IMR-90 (cell line): ENCODE measurements around the gene C1orf74. TPM values are rescaled to one million over a fixed set of nuclear protein-coding genes. Genes with fewer than 3 reads are reported as not detected.

Experiments
- ATAC-seq: fragments of 200-7000 bp; cut with Tn5 transposase; 2 replicates; pipeline ENCODE4 v1.9.1; 2020; ENCODE audit warnings: low read depth, mild to moderate bottlenecking, moderate library complexity
- BruUV-seq: library from RNA; stranded (reverse); fragments of 400-500 nt; replicated peaks from 2 replicates; lab custom pipeline; 2021; lab: Mats Ljungman, UMichigan
- CTCF ChIA-PET: fragments of 300-600 bp; formaldehyde crosslinking; extraction: SDS; loops from one replicate; lab custom pipeline; 2021; ENCODE audit warnings: antibody characterized with exemption; lab: Yijun Ruan, JAX
- POLR2A ChIA-PET: fragments of 300-600 bp; sonication (Branson Sonifier 250); formaldehyde crosslinking; loops from one replicate; lab custom pipeline; 2022; ENCODE audit warnings: antibody characterized with exemption; ENCODE audit not compliant: unreplicated experiment; lab: Charles Lee
- DNase-seq: peaks from one replicate; pipeline ENCODE4 v3.0.0; 2013
- H2AFZ ChIP-seq: replicated peaks from 2 replicates; pipeline ENCODE3; 2013; ENCODE audit warnings: low read length, mild to moderate bottlenecking; ENCODE audit not compliant: poor library complexity
- H2AK5ac ChIP-seq: 2 replicates; pipeline ENCODE4 v1.6.1; 2013; ENCODE audit warnings: low read depth, low read length, inconsistent platforms
- H2AK9ac ChIP-seq: replicated peaks from 2 replicates; pipeline ENCODE3; 2013; ENCODE audit warnings: mild to moderate bottlenecking, low read depth, low read length, moderate library complexity; ENCODE audit not compliant: poor library complexity
- H2BK120ac ChIP-seq: 2 replicates; pipeline ENCODE4 v1.6.1; 2013; ENCODE audit warnings: low read depth, low read length, inconsistent platforms
- H2BK15ac ChIP-seq: 3 replicates; pipeline ENCODE4 v1.6.1; 2013; ENCODE audit warnings: low read depth, low read length, inconsistent platforms
- H2BK20ac ChIP-seq: 2 replicates; pipeline ENCODE4 v1.6.1; 2013; ENCODE audit warnings: low read depth, mild to moderate bottlenecking, inconsistent platforms, low read length, moderate library complexity
- H2BK5ac ChIP-seq: 2 replicates; pipeline ENCODE4 v1.6.1; 2013; ENCODE audit warnings: mild to moderate bottlenecking, low read depth, low read length, inconsistent platforms; ENCODE audit not compliant: poor library complexity, severe bottlenecking
- H3K14ac ChIP-seq: replicated peaks from 2 replicates; pipeline ENCODE4 v1.6.1; 2013; ENCODE audit warnings: low read depth, low read length, inconsistent platforms
- H3K18ac ChIP-seq: 2 replicates; pipeline ENCODE4 v1.6.1; 2013; ENCODE audit warnings: low read depth, low read length, control low read depth
- H3K23ac ChIP-seq: 2 replicates; pipeline ENCODE4 v1.6.1; 2013; ENCODE audit warnings: low read depth, low read length, inconsistent platforms
- H3K27ac ChIP-seq: 2 replicates; pipeline ENCODE4 v1.5.1; 2013; ENCODE audit warnings: mild to moderate bottlenecking, control low read depth, low read length; ENCODE audit not compliant: insufficient read depth
- H3K27me3 ChIP-seq: 2 replicates; pipeline ENCODE4 v1.6.1; 2013; ENCODE audit warnings: low read length; ENCODE audit not compliant: control insufficient read depth, insufficient read depth
- H3K36me3 ChIP-seq: 2 replicates; pipeline ENCODE4 v1.6.1; 2013; ENCODE audit warnings: low read length, mixed read lengths; ENCODE audit not compliant: control insufficient read depth, insufficient read depth
- H3K4ac ChIP-seq: 2 replicates; pipeline ENCODE4 v1.6.1; 2013; ENCODE audit warnings: low read depth, low read length, inconsistent platforms
- H3K4me1 ChIP-seq: 2 replicates; pipeline ENCODE4 v1.6.1; 2013; ENCODE audit warnings: low read length, mixed read lengths; ENCODE audit not compliant: control insufficient read depth, insufficient read depth
- H3K4me2 ChIP-seq: 2 replicates; pipeline ENCODE4 v1.6.1; 2013; ENCODE audit warnings: low read depth, mild to moderate bottlenecking, control low read depth, low read length, moderate library complexity
- H3K4me3 ChIP-seq: 2 replicates; pipeline ENCODE4 v1.5.1; 2013; ENCODE audit warnings: low read depth, mild to moderate bottlenecking, control low read depth, low read length, moderate library complexity; ENCODE audit not compliant: insufficient read depth
- H3K56ac ChIP-seq: 2 replicates; pipeline ENCODE4 v1.6.1; 2013; ENCODE audit warnings: low read length, inconsistent platforms; ENCODE audit not compliant: insufficient read depth; ENCODE audit errors: extremely low read depth
- H3K79me1 ChIP-seq, 2 experiments: 2 replicates each; pipeline ENCODE4 v1.6.1; 2013; ENCODE audit warnings: low read length in 2 of 2, inconsistent platforms in 1 of 2, low read depth in 1 of 2
- H3K9ac ChIP-seq: 2 replicates; pipeline ENCODE4 v1.6.1; 2013; ENCODE audit warnings: low read depth, low read length, control low read depth
- H3K9me1 ChIP-seq: 2 replicates; pipeline ENCODE4 v1.6.1; 2013; ENCODE audit warnings: low read length, inconsistent platforms; ENCODE audit not compliant: insufficient read depth
- H3K9me3 ChIP-seq: 2 replicates; pipeline ENCODE4 v1.6.1; 2013; ENCODE audit warnings: low read length; ENCODE audit not compliant: control insufficient read depth, insufficient read depth
- H4K20me1 ChIP-seq: 2 replicates; pipeline ENCODE4 v1.6.1; 2013; ENCODE audit warnings: low read length, inconsistent platforms; ENCODE audit not compliant: insufficient read depth
- H4K5ac ChIP-seq: 2 replicates; pipeline ENCODE4 v1.6.1; 2013; ENCODE audit warnings: mild to moderate bottlenecking, low read depth, low read length, control low read depth
- H4K8ac ChIP-seq, 2 experiments: 2 replicates each; pipeline ENCODE4 v1.6.1; 2013; ENCODE audit warnings: low read depth in 2 of 2, low read length in 2 of 2, control low read depth in 1 of 2, inconsistent platforms in 1 of 2
- H4K91ac ChIP-seq: 2 replicates; pipeline ENCODE4 v1.6.1; 2013; ENCODE audit warnings: low read depth, low read length, inconsistent platforms; ENCODE audit not compliant: insufficient read depth
- BHLHE40 ChIP-seq: fragments of 150-350 bp; IDR thresholded peaks from 2 replicates; pipeline ENCODE4 v1.6.1; 2016; ENCODE audit warnings: mild to moderate bottlenecking, low read depth, low read length
- CEBPB ChIP-seq: IDR thresholded peaks from 2 replicates; pipeline ENCODE4 v1.6.1; 2012; ENCODE audit warnings: low read depth, low read length, improper control_type of control experiment
- CHD1 ChIP-seq: IDR thresholded peaks from 2 replicates; pipeline ENCODE4 v1.6.1; 2012; ENCODE audit warnings: low read depth, low read length, improper control_type of control experiment
- FOS ChIP-seq: fragments of 150-350 bp; IDR thresholded peaks from 2 replicates; pipeline ENCODE4 v1.6.1; 2016; ENCODE audit warnings: low read depth, low read length
- MAFK ChIP-seq: IDR thresholded peaks from 2 replicates; pipeline ENCODE4 v1.6.1; 2012; ENCODE audit warnings: low read depth, low read length, improper control_type of control experiment
- MAZ ChIP-seq: IDR thresholded peaks from 2 replicates; pipeline ENCODE4 v1.6.1; 2012; ENCODE audit warnings: low read depth, mild to moderate bottlenecking, low read length, improper control_type of control experiment, moderate library complexity, borderline replicate concordance
- MXI1 ChIP-seq: IDR thresholded peaks from 2 replicates; pipeline ENCODE4 v1.6.1; 2012; ENCODE audit warnings: low read depth, mild to moderate bottlenecking, low read length, moderate library complexity, borderline replicate concordance
- NFE2L2 ChIP-seq: fragments of 150-350 bp; IDR thresholded peaks from 2 replicates; pipeline ENCODE4 v1.6.1; 2016; ENCODE audit warnings: low read depth, mild to moderate bottlenecking, low read length
- POLR2A ChIP-seq: IDR thresholded peaks from 2 replicates; pipeline ENCODE4 v1.6.1; 2012; ENCODE audit warnings: mild to moderate bottlenecking, low read depth, low read length
- RAD21 ChIP-seq: IDR thresholded peaks from 2 replicates; pipeline ENCODE4 v1.6.1; 2012; ENCODE audit warnings: low read length, improper control_type of control experiment
- RCOR1 ChIP-seq: IDR thresholded peaks from 2 replicates; pipeline ENCODE4 v1.6.1; 2012; ENCODE audit warnings: mild to moderate bottlenecking, low read length, improper control_type of control experiment; ENCODE audit not compliant: insufficient replicate concordance
- RFX5 ChIP-seq: IDR thresholded peaks from 2 replicates; pipeline ENCODE4 v1.8.0; 2012; ENCODE audit warnings: low read depth, mild to moderate bottlenecking, low read length, moderate library complexity
- SMC3 ChIP-seq: fragments of 150-350 bp; IDR thresholded peaks from 2 replicates; pipeline ENCODE4 v1.6.1; 2016; ENCODE audit warnings: low read depth, mild to moderate bottlenecking, antibody characterized with exemption, low read length, moderate library complexity
- USF2 ChIP-seq: fragments of 150-350 bp; IDR thresholded peaks from 2 replicates; pipeline ENCODE4 v1.6.1; 2017; ENCODE audit warnings: mild to moderate bottlenecking, antibody characterized with exemption, low read length, low read depth
- WGBS, 2 experiments: methylation state at CpG; one replicate each; pipeline versions ENCODE4 v1.1.5 to v1.1.7; 2013; ENCODE audit warnings: missing lambda C conversion rate in 2 of 2; ENCODE audit not compliant: insufficient read length in 1 of 2; ENCODE audit errors: extremely low coverage in 2 of 2; 5-methylcytosine and 5-hydroxymethylcytosine counted together
- dilution Hi-C: fragments of 300-500 bp; cut with HindIII; formaldehyde crosslinking; loops from one replicate; pipeline ENCODE4 v1.14.3; 2018; ENCODE audit warnings: low sequenced_read_pairs; ENCODE audit not compliant: unreplicated experiment
- in situ Hi-C: fragments of 300-500 bp; cut with MboI; formaldehyde crosslinking; loops from 3 replicates; pipeline ENCODE4 v1.14.3; 2019; ENCODE audit warnings: low sequenced_read_pairs, inconsistent platforms, mixed read lengths
- intact Hi-C: fragments of 100-400 bp; cut with micrococcal nuclease; formaldehyde crosslinking; loops from 2 replicates; pipeline ENCODE4 v1.10.0; 2022
- polyA plus RNA-seq, 3 experiments: library from polyadenylated mRNA; depleted of rRNA; stranded (reverse); fragments of >200 nt; gene quantifications; 2 replicates each; pipeline ENCODE4 v1.2.3, GENCODE V29; 2012; ENCODE audit warnings: low replicate concordance in 1 of 3
- total RNA-seq: library from RNA; depleted of rRNA; stranded (reverse); fragments of >200 nt; gene quantifications from 2 replicates; pipeline ENCODE4 v1.2.3, GENCODE V29; 2012
- TF ChIP-seq, protein P1 (sequence below): conservative IDR thresholded peaks from 2 replicates; pipeline ENCODE4 v1.5.1; 2012; ENCODE audit warnings: mild to moderate bottlenecking, low read depth, low read length, improper control_type of control experiment

C1orf74 gene
- total and polyA plus RNA-seq, 2 of the 4 experiments (the other 2 are of a cell fraction), result 1.1 to 4.3 TPM

GRCh38 chr1:209756615-209757445, 27.5 kb downstream of the C1orf74 start:
- Histone ChIP-seq H3K27ac (no peak overlapping the region), H4K5ac (no peak overlapping the region), H3K9me3 (no peaks in the 10 kb centered on the region), H4K20me1 (no peaks in the 10 kb centered on the region), H2BK15ac (no peak overlapping the region), H3K18ac (no peak overlapping the region), H3K23ac (no peak overlapping the region), H3K4me1 (no peaks in the 10 kb centered on the region), H3K36me3 (no peaks in the 10 kb centered on the region), H3K4me2 (no peak overlapping the region), H2BK5ac (no peak overlapping the region), H3K4me3 (no peak overlapping the region), H3K56ac (no peak overlapping the region), H3K4ac (no peak overlapping the region), H3K27me3 (peaks cover 11% of the 10 kb centered on the region; the same call in 1 of the 2 replicates), H3K14ac (no peak overlapping the region), H2AFZ (no peak overlapping the region), H2AK5ac (no peak overlapping the region), H3K79me1 (no peaks in the 10 kb centered on the region), H4K8ac (no peak overlapping the region), H2BK20ac (no peak overlapping the region), H4K91ac (no peak overlapping the region), H3K9ac (no peak overlapping the region), H2BK120ac (no peak overlapping the region), H2AK9ac (no peak overlapping the region), H3K9me1 (no peaks in the 10 kb centered on the region)
- ChIA-PET POLR2A (no interaction called here), CTCF (no interaction called here)
- no CpG with 5 or more reads among the region's 5 CpGs for WGBS, 2 experiments
- in situ Hi-C loops, result loop anchor here (5.0 kb wide), 1 partner anchor 180 kb away; no protein-coding TSS in a partner anchor
- ATAC-seq, result no peak
- intact Hi-C loops, result no loop called here
- dilution Hi-C loops, result no loop called here
- no TSS peak for BruUV-seq
- DNase-seq, result no peak
- TF ChIP-seq, protein P1, sequence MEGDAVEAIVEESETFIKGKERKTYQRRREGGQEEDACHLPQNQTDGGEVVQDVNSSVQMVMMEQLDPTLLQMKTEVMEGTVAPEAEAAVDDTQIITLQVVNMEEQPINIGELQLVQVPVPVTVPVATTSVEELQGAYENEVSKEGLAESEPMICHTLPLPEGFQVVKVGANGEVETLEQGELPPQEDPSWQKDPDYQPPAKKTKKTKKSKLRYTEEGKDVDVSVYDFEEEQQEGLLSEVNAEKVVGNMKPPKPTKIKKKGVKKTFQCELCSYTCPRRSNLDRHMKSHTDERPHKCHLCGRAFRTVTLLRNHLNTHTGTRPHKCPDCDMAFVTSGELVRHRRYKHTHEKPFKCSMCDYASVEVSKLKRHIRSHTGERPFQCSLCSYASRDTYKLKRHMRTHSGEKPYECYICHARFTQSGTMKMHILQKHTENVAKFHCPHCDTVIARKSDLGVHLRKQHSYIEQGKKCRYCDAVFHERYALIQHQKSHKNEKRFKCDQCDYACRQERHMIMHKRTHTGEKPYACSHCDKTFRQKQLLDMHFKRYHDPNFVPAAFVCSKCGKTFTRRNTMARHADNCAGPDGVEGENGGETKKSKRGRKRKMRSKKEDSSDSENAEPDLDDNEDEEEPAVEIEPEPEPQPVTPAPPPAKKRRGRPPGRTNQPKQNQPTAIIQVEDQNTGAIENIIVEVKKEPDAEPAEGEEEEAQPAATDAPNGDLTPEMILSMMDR, result no peak
- TF ChIP-seq RAD21 (no peak), POLR2A (no peak), MAZ (no peak), MAFK (no peak), CEBPB (no peak), SMC3 (no peak), RFX5 (no peak), NFE2L2 (no peak), MXI1 (no peak), BHLHE40 (no peak), RCOR1 (no peak), CHD1 (no peak), USF2 (no peak), FOS (no peak)
